DMS 273 (cell line): Measurements from ENCODE around the gene POLL.

Source experiments
- DNase-seq: peaks from one replicate; lab custom pipeline; 2025; ENCODE audit not compliant: unreplicated experiment; lab: John Stamatoyannopoulos, UW

POLL gene

DNA sequence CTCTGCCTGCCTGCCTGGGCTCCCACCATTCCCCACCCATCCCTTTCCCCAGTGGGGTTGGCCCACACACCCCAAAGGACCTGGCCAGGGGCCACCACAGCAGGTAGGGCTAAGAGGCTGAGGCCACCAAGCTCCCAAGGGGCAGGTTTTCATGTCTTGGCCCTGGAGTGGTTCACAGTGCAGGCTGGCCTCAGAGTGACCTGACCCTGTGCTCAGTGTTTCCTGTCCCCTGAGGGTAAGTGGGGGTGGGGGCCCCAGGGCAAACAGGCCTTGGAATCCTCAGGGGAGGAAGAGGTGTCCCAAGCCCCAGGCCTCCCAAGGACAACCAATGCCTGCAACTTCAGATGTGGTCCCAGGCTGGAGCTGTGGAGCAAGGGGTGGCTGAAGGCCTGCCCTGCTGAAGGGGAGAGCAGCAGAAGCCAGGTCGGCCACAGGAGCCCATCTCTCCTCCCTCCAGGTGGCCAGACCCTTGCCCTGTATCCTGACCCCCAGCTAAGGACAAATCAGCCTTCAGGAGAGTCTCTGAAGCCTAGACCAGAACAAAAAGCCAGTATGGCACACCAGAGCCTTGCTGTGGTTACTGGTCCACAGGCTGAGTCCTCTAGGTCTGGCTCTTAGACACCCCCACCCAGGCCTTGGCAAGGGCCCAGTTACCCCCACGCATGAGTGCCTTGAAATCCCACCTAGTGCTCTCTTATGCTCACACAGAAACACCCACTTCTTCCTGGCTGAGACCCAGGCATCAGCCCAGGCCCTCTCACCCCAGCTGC lies 27.6 kb downstream of the POLL start:
- DNase-seq, result no peak

DNA sequence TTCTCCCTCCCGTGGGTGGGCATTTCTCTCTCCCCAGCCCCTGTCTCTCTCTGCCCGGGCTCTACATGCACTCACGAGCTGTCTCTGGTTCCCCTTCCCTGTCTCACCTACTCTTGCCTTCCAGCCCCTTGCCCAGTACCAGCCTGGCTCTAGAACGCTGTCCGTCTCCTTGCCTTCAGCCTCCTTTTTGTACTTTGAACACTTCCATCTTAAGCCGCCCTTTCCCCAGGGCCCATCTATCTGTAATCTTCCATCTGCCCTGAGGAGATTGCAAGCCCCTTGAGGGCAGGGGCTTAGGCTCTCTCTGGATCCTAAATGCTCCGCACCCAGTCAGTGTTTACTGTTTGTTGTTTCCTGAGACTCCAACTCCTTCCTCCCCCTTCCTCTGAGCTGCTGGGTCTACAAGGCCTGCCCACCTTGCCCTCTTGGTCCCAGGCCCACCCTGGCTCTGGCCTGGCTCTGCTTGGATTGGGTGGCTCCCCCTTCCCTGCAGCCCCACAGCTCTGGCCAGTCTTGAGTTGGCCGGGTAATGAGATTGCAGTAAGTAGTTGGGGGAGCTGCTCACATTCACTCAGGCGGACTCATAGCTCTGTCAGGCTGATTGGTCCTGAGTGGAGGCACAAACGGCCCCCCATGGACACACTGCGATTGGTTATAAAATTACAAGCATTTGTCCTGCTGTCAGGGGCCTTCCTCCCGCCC lies 28.3 kb downstream of the POLL start:
- no peak for DNase-seq

DNA sequence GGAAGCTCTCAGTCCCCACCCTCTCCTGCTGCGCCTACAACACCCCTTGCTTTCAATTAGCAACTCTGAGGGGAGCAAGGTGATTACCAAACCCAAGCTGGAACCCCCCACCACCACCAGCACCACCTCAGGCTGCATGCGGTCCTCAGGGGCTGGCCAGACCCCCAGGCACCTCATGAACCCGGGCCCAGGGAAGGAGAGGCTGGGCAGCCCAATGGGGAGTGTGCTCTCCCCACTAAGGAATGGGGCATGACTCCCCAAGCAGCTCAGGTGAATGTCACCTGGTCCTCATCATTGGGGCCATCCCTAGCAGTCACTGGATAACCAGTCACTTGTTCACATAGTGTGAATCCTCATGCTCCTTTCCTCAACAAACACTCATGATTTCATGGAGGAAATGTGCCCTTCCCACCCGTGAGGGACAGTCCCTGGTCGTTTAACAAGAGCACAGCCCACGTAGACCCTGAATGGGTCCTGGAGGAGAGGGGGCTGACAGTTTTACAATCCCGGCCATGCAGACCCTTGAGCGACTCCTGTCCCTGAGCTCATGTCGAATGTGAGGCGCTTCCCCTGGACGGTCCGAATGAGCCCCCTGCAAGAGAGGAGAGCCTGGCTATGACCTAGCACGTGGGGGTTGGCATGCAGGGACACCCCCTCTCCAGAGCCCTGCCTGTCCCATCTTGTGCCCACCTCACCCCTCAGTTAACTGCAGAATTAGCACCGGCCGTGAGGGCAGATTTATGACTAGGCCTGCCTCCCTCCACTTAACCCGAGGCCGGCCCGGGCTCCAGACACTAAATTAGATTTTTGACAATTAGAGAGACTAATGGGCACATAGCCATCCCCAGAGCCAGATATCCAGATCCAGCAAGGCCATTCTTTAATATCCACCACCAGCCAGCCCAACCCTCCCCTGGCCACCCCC lies 29.1 kb downstream of the POLL start:
- DNase-seq, result no peak

DNA sequence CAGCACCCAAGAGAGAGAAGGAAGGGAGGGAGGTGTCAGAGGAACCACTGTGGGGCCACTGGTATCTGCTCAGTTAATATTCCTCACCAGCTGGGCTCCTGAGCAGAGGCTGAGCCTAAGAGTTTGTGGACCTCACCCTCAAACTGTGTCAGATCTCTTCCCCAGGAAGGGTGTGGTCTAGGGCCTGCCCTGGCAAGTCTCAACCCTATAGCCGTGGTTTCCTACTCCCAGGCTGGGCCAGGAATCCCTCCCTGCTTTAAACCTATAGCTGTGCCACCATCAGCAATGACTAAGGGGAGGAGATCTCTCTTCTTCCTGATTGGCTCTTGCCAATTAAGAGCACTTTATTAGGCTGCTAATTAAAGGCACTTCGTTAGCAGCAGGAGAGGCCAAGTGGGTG lies 29.9 kb downstream of the POLL start:
- DNase-seq, result no peak

DNA sequence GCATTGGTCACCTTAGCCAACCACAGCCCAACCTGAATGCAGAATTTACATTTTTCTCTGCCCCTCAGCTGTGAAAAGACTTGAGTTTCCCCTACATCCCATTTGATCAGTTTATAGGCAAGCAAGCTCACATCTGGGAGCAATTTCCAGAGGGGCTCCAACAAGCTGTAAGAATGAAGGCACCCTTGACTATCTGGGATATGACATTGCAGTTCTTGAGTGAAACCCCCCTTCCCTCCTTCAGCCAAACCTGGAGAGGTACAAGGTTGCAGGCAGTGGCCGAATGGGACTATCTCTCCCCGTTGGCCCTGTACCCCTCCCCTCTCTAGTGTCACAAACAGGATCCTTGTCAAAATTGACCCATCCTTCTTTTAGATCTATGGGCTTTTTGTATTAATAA lies 30.5 kb downstream of the POLL start:
- no peak for DNase-seq

DNA sequence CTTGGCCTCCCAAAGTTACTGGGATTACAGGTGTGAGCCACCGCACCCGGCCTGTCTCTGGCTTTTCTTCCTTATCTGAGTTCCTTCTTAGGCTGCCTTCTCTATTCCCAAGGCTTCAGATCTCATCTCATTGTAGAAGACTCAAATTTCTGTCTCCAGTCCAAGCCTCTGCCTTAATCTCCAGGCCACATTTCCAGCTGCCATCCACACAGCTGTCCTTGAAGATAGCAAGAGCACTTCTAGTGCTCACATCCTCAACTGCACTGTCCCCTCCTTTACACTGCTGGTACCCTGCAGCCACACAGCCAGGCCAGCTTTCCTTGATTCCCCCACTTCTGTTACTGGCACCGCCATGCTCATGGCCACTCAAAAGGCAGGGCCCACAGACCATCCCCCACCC lies 35.6 kb downstream of the POLL start:
- no peak for DNase-seq

DNA sequence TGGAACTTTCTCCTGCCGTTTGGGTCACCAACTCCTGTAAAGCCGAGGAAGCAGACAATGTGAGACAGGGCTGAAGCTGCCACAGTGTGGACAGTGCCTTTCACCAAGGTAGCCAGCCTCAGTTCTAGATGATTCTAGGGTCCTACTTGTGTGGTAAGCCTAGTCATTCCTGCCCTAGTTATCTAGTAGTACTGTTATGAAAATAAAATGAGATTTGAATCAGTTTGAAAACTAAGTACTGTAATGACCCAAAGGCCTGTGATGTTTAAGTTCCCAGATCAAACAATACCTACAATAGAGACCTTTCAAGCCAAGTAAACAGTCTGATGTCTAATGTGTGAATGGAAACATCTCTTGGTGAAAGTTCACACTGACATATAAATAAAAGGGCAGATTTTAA lies 37.1 kb downstream of the POLL start:
- DNase-seq, result no peak

DNA sequence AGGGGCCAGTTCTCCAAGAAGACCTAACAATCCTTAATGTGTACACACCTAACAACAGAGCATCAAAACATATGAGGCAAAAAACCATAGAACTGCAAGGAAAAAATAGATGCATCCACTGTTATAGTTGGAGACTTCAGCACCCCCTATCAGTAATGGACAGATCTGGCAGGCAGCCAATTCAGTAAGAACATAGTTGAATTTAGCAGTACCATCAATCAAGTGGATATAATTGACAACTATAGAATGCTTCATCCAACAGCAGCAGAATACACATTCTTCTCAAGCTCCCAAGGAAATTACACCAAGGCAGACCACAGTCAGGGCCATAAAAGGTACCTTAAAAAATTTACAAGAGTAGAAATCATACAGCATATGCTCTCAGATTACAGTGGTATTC lies 42.2 kb downstream of the POLL start:
- peak; percentile 31 for DNase-seq

DNA sequence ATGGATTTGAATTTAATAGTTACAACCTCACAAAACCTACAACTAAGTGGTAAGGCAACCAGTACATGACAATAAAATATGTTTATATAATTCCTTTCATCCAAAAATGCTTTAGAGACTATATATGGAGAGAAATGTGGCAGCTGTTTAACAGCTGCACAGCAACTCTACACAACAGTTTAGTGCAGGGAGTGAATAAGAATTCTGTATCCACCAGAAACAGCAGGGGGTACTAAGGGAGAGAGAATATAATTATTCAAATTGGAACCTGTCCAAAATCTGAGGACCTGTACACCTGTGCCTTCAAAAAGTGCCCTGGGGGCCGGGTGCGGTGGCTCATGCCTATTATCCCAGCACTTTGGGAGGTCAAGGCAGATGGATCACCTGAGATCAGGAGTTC lies 49.6 kb downstream of the POLL start:
- peak; percentile 16 for DNase-seq

DNA sequence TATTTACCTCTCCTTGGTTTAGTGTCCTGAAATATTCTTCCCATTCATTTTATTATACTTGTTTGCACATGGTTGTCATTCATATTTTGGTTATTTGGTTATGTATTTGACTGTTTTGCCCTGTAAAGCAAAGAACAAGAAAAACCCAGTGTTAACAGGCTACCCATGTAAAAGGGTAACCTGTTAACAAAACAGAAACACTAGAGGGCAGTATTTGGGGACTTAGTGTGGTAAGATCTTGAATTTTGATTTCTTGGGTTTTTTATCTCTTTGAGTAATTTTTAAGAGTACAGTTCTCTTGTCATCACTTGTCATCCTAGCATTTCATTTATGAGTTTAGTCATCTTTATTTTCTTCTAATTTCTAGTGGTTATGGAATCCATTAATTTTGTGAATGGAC lies 51.3 kb downstream of the POLL start:
- DNase-seq, result peak; percentile 51

DNA sequence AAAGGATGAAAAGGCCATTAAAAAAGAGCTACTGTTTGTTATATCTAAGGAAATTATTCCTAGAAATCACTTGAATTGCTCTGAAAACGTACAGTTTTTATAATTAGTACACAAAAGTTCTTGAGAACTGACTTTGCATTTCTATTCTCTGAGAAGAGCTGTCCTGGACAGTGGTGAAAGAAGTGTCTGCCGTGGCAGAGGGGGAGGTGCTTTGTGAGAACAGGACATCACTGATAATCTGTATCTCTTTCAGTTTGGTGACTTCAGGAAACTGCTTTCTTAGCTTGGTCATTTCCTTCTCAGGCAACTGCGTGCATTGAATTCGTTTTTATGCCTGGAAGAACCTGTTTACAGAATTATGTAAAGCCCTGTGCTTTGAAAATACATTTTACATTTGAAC lies 52.1 kb downstream of the POLL start:
- DNase-seq, result no peak

DNA sequence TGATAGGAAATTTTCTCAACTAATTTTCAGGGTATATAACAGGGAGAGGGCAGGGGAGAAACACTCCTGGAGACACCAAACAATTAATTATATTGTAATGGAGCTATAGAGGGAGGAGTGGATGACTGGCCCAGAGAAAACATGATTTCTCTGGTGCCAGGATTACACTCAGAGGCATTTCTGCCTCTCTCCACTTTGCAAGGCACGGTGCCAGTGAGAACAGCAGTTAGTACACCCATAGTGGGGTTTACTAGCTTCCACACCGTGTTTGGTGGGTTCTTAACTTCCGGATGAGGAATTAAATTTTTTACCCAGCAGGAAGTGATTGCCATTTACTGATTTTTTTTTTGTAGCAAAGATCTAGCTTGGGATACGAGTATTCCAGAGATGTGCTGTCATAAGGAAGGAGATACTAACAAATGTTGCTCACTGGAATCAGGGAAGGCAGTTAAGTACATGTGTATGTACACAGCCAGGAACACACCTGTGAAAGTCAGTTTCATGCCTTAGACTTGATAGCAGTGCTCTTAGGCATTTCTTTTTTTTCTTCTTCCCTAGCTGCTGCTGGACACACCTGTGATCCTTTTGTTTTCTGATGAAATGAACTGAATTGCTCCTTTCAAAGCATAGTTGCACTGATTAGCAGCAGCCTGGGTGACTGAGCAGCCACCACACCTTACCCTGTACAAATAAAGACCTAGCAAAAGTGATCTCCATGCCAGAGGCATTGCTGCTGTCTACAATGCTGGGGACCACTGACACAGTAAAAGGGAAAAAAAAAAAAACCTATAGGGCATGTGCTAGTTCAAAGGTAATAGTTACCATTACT lies 58.1 kb downstream of the POLL start:
- DNase-seq, result no peak

DNA sequence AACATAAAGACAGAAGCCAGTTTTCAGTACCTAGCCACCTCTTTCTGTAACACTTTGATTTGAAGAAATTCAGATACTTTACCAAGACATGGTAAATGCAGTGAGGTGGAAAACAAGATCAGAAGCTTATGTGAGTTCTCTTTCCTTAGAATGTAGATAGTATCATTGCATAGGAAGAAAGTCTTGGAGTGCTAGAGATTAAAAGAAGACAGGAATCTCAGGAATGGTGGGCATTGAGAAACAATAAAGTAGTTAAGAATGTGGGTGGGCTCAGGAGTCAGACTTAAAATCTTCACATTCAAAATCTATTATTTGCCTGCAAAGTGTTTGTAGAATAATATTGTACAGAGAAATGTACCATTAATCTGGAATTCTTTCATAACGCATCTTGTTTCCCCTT lies 58.9 kb downstream of the POLL start:
- DNase-seq, result no peak
